UCSD-AML1 (cell line): ENCODE measurements around the gene ICE2.
A peak's percentile ranks its signal among the peaks of the same experiment; 100 is the strongest.

Experiments used
- DNase-seq: peaks from one replicate; lab custom pipeline; 2025; ENCODE audit not compliant: unreplicated experiment; lab: John Stamatoyannopoulos, UW

Gene ICE2

GRCh38 chr15:60478566-60479360 lies at the start of gene ICE2:
Gene ICE2 (minus strand): TSS chr15:60479142. CDS start chr15:60477977, 1,165 bp downstream.
- peak; percentile 98 for DNase-seq

- no peak for DNase-seq
Observed at GRCh38 chr15:60528530-60528929, 49.6 kb upstream of the ICE2 start.

GRCh38 chr15:60527456-60527855 lies 48.5 kb upstream of the ICE2 start:
- no peak for DNase-seq

GRCh38 chr15:60526127-60526616 lies 47.2 kb upstream of the ICE2 start:
- no peak for DNase-seq

- DNase-seq: no peak
Observed at GRCh38 chr15:60525341-60526039, 46.5 kb upstream of the ICE2 start.

- DNase-seq: no peak
Observed at GRCh38 chr15:60523056-60523455, 44.1 kb upstream of the ICE2 start.

- DNase-seq: peak; percentile 60
Observed at GRCh38 chr15:60520825-60521368, 42.0 kb upstream of the ICE2 start.

GRCh38 chr15:60520013-60520824 lies 41.3 kb upstream of the ICE2 start:
- no peak for DNase-seq

GRCh38 chr15:60519218-60519617 lies 40.3 kb upstream of the ICE2 start:
- no peak for DNase-seq

GRCh38 chr15:60518511-60518910 lies 39.6 kb upstream of the ICE2 start:
- no peak for DNase-seq

GRCh38 chr15:60514261-60514881 lies 35.4 kb upstream of the ICE2 start:
- DNase-seq: no peak

- no peak for DNase-seq
Observed at GRCh38 chr15:60513676-60514075, 34.7 kb upstream of the ICE2 start.

- DNase-seq: no peak
Observed at GRCh38 chr15:60512937-60513336, 34.0 kb upstream of the ICE2 start.

- no peak for DNase-seq
Observed at GRCh38 chr15:60511351-60512031, 32.5 kb upstream of the ICE2 start.

- DNase-seq: no peak
Observed at GRCh38 chr15:60510006-60510405, 31.1 kb upstream of the ICE2 start.

- DNase-seq: no peak
Observed at GRCh38 chr15:60509470-60509869, 30.5 kb upstream of the ICE2 start.

- DNase-seq: no peak
Observed at GRCh38 chr15:60508442-60508841, 29.5 kb upstream of the ICE2 start.

GRCh38 chr15:60507596-60508424 lies 28.9 kb upstream of the ICE2 start:
- DNase-seq: no peak

- no peak for DNase-seq
Observed at GRCh38 chr15:60496853-60497252, 17.9 kb upstream of the ICE2 start.
